Glomerular endothelial cell (primary cell): ENCODE data around the gene MBD5. TPM values are rescaled to one million over a fixed set of nuclear protein-coding genes. Genes with fewer than 3 reads are reported as not detected.

Experiments used
- DNase-seq: peaks from one replicate; pipeline ENCODE4 v3.0.0-alpha.2; 2011; ENCODE audit warnings: low read depth, low spot score; ENCODE audit errors: extremely low read depth
- total RNA-seq: library from RNA; depleted of rRNA; stranded (reverse); fragments of >200 nt; gene quantifications from 2 replicates; pipeline ENCODE4 v1.2.3, GENCODE V29; 2015

Gene MBD5
- total RNA-seq, 1 donor from 2014 or later: 20.8 TPM

DNA sequence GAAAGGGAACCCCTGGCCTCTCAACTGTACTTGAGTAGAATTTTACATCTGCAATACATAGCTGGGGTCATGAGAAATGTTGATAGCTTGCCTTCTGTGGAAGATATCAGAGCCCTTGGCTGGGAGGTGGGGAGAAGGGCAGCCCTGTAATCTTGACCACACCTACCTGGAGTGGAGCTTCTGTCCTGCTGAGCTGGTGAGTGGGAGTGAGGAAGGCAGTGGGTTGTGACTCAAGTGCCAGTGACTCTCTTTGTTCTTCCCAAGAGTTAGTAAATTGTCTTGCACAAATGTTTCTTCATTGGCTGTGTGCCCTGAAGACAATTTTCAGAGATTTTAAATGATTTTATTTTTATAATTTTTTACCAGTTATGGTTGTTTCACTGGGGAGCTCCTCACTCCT, 277.3 kb downstream of the MBD5 start:
- DNase-seq: no peak

DNA sequence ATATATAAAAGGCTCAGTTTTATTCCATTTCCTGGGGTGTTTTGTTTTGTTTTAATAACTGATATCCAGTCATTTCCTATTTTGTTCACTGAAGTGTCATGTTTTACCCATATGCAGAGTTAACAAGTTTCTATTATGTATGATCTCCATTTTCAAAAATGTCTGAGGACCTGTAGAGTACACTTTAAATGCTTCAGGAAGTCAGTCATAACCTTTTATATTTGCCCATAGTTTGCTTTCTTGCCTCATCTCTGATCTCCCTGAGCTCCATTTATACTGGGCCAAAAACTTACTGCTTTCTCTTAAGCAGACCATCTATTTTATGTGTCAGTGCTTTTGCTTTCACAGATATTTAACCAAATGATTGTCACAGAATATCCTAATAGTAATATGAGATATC, 278.7 kb downstream of the MBD5 start:
- no peak for DNase-seq

GRCh38 chr2:148300544-148300943, 279.7 kb downstream of the MBD5 start:
- no peak for DNase-seq

DNA sequence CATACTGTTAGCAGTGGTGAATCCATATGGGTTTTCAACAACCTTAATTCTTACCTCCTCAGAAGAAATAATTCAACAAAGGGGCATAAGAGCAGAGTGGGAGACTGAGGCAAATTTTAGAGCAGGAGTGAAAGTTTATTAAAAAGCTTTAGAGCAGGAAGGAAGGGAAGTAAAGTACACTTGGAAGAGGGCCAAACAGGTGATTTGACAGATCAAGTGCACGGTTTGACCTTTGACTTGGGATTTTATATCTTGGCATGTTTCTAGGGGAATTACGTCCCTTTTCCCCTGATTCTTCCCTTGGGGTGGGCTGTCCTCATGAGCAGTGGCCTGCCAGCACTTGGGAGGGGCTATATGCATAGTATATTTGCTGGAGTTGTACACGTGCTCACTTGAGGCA, 280.5 kb downstream of the MBD5 start:
- DNase-seq: no peak

- DNase-seq: no peak
Observed at GRCh38 chr2:148302526-148302925, 281.6 kb downstream of the MBD5 start.

- no peak for DNase-seq
Observed at GRCh38 chr2:148303161-148303560, 282.3 kb downstream of the MBD5 start.

DNA sequence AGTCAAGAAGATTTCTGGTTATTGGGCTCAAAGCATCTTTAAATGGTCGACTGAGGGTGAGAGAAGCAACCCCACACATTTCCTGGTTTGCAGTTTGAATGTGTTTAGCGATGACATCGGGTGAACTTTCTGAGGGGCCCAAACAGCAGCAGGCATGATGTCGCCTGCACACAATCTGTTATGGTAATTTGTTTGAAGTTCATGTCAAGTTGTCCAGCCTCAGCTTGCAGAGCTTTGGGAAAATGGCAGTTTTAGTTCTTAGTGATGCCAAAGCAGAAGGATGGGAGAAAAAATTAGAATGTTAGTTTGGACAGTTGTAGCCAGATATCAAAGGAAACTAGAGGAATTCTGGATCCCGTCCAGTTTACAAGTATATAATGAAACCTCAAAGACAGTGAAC, 284.6 kb downstream of the MBD5 start:
- no peak for DNase-seq

GRCh38 chr2:148306027-148306426, 285.1 kb downstream of the MBD5 start:
- no peak for DNase-seq

- no peak for DNase-seq
Observed at GRCh38 chr2:148317598-148317997, 296.7 kb downstream of the MBD5 start.

- peak; percentile 60 for DNase-seq
Observed at GRCh38 chr2:148338541-148338940, 317.6 kb downstream of the MBD5 start.

DNA sequence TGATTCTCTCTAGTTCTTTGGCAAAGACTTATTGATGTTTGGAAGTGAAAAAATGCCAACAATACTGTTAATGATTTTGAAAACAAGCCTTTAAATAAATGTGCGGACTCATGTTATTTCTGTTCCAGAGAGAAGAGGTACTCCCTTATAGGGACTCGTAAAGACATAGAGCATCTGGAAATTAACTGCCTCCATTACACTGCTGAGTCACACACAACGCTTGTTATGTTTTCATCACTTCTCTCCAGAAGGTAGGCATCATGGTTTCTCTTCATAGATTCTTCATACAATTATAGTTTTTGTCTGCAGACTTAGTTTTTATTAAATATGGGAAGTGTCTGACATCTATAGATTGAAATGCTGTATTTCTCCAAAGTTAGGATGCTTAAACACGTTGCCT, 321.2 kb downstream of the MBD5 start:
- no peak for DNase-seq

DNA sequence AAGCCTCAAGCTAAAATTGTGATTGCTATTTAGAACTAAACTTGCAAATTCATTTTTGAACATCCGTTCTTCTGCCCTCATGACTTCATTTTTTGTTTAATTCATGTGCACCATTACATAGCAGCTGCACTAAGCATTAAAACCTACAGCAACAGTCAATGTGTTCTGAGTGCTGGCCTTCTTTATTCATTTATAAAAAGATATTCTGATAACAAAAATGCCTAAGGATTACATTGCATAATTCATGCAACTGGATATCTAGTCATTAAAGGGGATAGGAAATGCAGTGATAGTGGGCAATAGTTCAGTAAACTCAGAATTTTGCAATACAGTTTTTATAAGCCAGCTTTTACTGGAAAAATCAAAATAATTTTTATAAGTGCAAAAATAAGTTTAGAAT, 329.3 kb downstream of the MBD5 start:
- no peak for DNase-seq

- no peak for DNase-seq
Observed at GRCh38 chr2:148351437-148352143, 330.7 kb downstream of the MBD5 start.

DNA sequence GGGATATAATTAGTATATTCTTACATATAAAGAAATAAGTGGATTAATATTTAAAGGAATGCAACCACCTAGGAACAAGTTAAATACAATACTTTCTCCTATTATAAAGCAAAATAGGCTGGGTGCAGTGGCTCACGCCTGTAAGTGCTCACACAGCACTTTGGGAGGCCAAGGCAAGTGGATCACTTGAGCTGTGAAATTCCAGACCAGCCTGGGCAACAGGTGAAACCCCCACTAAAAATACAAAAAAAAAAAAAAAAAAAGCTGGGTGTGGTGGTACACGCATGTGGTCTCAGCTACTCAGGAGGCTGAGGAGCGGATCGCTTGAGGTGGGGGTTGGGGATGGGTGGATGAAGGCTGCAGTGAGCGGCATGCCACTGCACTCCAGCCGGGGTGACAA, 337.5 kb downstream of the MBD5 start:
- no peak for DNase-seq

- no peak for DNase-seq
Observed at GRCh38 chr2:148360662-148361061, 339.8 kb downstream of the MBD5 start.

DNA sequence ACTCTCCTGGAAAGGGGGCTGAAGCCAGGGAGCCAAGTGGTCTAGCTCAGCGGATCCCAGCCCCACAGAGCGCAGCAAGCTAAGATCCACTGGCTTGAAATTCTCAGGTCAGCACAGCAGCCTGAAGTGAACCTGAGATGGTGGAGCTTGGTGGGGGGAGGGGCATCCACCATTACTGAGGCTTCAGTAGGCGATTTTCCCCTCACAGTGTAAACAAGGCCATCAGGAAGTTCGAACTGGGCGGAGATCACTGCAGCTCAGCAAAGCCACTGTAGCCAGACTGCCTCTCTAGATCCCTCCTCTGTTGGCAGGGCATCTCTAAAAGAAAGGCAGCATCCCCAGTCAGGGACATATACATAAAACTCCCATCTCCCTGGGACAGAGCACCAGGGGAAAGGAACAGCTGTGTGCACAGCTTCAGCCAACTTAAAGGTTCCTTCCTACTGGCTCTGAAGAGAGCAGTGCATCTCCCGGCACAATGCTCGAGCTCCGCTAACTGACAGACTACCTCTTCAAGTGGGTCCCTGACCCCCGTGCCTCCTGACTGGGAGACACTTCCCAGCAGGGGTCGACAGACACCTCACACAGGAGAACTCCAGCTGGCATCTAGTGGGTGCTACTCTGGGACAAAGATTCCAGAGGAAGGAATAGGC, 341.4 kb downstream of the MBD5 start:
- no peak for DNase-seq

GRCh38 chr2:148375214-148375613, 354.3 kb downstream of the MBD5 start:
- no peak for DNase-seq

- peak; percentile 14 for DNase-seq
Observed at GRCh38 chr2:148391324-148391723, 370.4 kb downstream of the MBD5 start.

GRCh38 chr2:148402786-148403185, 381.9 kb downstream of the MBD5 start:
- no peak for DNase-seq

- no peak for DNase-seq
Observed at GRCh38 chr2:148410899-148411298, 390.0 kb downstream of the MBD5 start.

DNA sequence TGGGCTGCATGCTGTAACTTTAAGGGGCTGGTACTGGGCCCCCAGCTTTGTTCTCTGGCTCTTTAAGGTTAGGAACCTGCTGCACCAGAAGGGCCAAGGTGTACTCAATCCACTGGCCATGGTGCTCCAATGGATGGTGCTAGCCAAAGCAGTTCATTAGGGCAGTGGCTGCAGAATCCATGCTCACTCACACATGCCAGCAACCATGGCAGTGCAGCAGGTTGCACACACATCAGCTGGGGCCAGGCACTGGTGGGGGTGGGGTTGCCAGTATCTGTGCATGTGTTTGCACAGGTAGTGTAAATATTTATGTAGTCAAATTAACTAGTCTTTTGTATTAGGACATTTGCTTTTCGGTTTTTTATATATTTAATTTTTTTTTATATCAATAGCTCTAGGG, 395.4 kb downstream of the MBD5 start:
- no peak for DNase-seq

GRCh38 chr2:148430101-148430500, 409.2 kb downstream of the MBD5 start:
- no peak for DNase-seq

DNA sequence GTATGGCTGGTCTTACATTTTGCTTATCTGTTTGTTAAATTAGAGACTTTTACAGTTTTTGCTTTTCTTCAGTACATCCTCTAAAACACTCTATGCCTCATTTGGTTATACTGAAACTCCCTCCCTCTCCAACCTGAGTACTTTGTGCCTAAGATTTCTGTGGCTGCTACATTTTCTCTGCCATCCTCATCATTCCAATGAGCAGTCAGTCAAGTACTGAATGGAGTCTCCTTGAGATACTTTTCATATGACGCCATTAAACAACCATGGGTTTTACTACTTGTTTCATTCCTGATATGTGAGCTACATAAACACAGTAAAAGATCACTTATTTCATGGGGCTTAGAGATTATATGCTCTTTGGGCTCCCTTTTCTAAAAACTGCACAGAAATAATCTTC, 427.0 kb downstream of the MBD5 start:
- DNase-seq: no peak
